PC-9 (cell line): ENCODE measurements around the gene TNK1. TPM values are rescaled to one million over a fixed set of nuclear protein-coding genes. Genes with fewer than 3 reads are reported as not detected.

ENCODE experiments used
- BruUV-seq: library from RNA; stranded (reverse); fragments of 400-500 nt; replicated peaks from 2 replicates; lab custom pipeline; 2021; lab: Mats Ljungman, UMichigan
- CTCF ChIA-PET: fragments of 300-600 bp; sonication (Branson Sonifier 250); formaldehyde crosslinking; loops from one replicate; lab custom pipeline; 2022; ENCODE audit warnings: antibody characterized with exemption; lab: Charles Lee
- POLR2A ChIA-PET: fragments of 300-600 bp; sonication (Branson Sonifier 250); formaldehyde crosslinking; loops from one replicate; lab custom pipeline; 2022; ENCODE audit warnings: antibody characterized with exemption; ENCODE audit not compliant: unreplicated experiment; lab: Charles Lee
- DNase-seq, 2 experiments: peaks; one replicate each; pipeline versions ENCODE4 v3.0.0 to v3.0.0-alpha.2; 2015 to 2022; ENCODE audit warnings: mixed read lengths in 1 of 2
- H2AFZ ChIP-seq: fragments of 200-600 bp; sonication (generic); 2 replicates; pipeline ENCODE4 v1.8.1; 2017; ENCODE audit warnings: antibody characterized with exemption
- H3F3A ChIP-seq: fragments of 200-600 bp; sonication (generic); 2 replicates; pipeline ENCODE4 v1.8.1; 2017; ENCODE audit warnings: antibody characterized with exemption, mild to moderate bottlenecking, low read depth; ENCODE audit not compliant: insufficient read depth
- H3K27ac ChIP-seq: fragments of 200-600 bp; sonication (generic); 2 replicates; pipeline ENCODE4 v1.6.1; 2016; ENCODE audit warnings: mixed run types
- H3K27me3 ChIP-seq: fragments of 200-600 bp; sonication (generic); 2 replicates; pipeline ENCODE4 v1.6.1; 2016; ENCODE audit warnings: low read depth, mixed run types; ENCODE audit not compliant: insufficient read depth
- H3K36me3 ChIP-seq: fragments of 200-600 bp; sonication (generic); 2 replicates; pipeline ENCODE4 v1.6.1; 2016; ENCODE audit warnings: low read depth, mixed run types
- H3K4me1 ChIP-seq: fragments of 200-600 bp; sonication (generic); replicated peaks from 2 replicates; pipeline ENCODE4 v1.6.1; 2016; ENCODE audit warnings: mixed run types; ENCODE audit not compliant: insufficient read depth
- H3K4me2 ChIP-seq: fragments of 200-600 bp; sonication (generic); 2 replicates; pipeline ENCODE4 v1.6.1; 2017; ENCODE audit warnings: mixed run types
- H3K4me3 ChIP-seq: fragments of 200-600 bp; sonication (generic); 2 replicates; pipeline ENCODE4 v1.6.1; 2016; ENCODE audit warnings: mixed run types
- H3K79me2 ChIP-seq: fragments of 200-600 bp; sonication (generic); 2 replicates; pipeline ENCODE4 v1.6.1; 2017; ENCODE audit warnings: low read depth, mixed run types
- H3K9me2 ChIP-seq: fragments of 200-600 bp; sonication (generic); 2 replicates; pipeline ENCODE4 v1.8.1; 2017; ENCODE audit warnings: mild to moderate bottlenecking; ENCODE audit not compliant: insufficient read depth
- H3K9me3 ChIP-seq: fragments of 200-600 bp; sonication (generic); 2 replicates; pipeline ENCODE4 v1.8.1; 2016; ENCODE audit warnings: low read depth; ENCODE audit not compliant: insufficient read depth
- H4K20me1 ChIP-seq: fragments of 200-600 bp; sonication (generic); 2 replicates; pipeline ENCODE4 v1.8.1; 2017; ENCODE audit not compliant: insufficient read depth
- CTCF ChIP-seq: fragments of 200-600 bp; sonication (generic); conservative IDR thresholded peaks from 2 replicates; pipeline ENCODE4 v1.6.1; 2017; ENCODE audit warnings: mixed run types, antibody characterized with exemption, mild to moderate bottlenecking, moderate library complexity
- EZH2 ChIP-seq: fragments of 200-600 bp; sonication (generic); IDR thresholded peaks from 2 replicates; pipeline ENCODE4 v1.8.0; 2017; ENCODE audit warnings: antibody characterized with exemption, low read depth
- intact Hi-C: fragments of 100-400 bp; cut with micrococcal nuclease; formaldehyde crosslinking; loops from one replicate; pipeline ENCODE4 v1.10.0; 2022; ENCODE audit not compliant: unreplicated experiment
- total RNA-seq: library from RNA; stranded (reverse); gene quantifications from 2 replicates; pipeline ENCODE4 v1.2.3, GENCODE V29; 2021

The TNK1 gene
- total RNA-seq, 1 experiment from 2014 or later = 18.8 TPM

DNA sequence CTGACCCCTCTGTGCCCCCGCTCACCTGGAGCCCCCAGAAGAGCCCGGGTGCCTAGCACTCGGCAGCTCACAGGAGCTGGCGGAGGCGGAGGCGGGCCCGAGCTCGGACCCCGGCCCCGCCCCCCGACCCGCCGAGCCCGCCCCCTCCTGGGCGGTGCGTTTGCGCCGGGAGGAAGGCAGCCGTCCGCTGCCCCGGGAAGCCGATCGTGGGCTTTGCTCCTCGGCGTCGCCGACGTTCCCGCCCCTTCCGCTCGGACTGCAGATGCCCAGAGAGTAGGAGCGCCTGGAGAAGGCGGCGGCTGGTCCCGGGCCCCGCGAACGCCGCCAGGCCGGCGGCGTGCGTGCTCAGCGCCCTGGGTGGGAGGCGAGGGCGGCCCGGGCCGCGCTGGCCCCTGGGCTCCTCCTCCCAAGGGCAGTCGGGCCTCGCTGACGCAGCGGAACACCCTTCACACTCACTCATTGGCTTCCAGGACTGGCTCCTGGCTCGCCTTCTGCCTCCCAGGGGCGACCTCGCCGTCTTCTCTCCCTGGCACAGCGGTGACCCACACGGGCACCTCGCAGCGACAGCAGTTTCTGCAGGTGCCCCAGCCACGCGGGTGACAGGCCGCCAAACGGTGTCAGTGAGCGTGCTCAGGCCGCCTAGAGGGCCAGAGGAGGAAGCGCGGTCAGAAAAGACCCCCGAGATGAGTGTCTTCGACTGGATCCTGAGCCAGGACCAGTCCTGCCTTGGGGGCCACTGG is 13.7 kb downstream of the TNK1 start, which contains the start of gene PLSCR3:
PLSCR3 (minus strand) TSS at position 74 of the 740 bp plus-strand sequence. CDS start 415 bp downstream, outside the sequence.
- peak; percentile 57 to 95 for DNase-seq
- CTCF ChIA-PET = interaction anchor here (1.0 kb wide), 1 partner anchor 41 kb away, joined by 3 read pairs; the partner anchor contains the start of gene TMEM102
- intact Hi-C loops = loop anchor here (1.0 to 2.0 kb wide), 3 partner anchors 10 to 164 kb away; partner anchors contain the start of genes TMEM256 and TNFSF13

DNA sequence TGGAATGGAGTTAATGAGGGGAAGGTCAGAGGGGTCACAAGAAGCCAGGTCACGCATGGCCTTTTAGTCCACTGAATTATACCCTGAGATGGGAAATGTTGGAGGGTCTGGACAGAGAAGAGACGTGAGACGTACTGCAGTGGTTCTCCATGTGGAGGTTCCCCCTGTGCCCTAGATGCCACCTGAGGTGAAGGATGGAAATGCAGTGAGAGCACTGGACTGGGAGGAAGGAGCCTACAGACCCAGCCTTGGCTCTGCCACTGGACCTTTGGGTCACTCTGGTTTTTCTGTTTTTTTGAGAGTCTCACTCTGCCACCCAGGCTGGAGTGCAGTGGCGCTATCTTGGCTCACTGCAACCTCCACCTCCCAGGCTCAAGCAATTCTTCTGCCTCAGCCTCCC is 15.3 kb downstream of the TNK1 start:
- Histone ChIP-seq H3K36me3 (no peaks in the 10 kb centered on the region), H3F3A (peaks cover 15% of the 10 kb centered on the region; the same call in 1 of the 2 replicates), H3K79me2 (no peaks in the 10 kb centered on the region), H3K27ac (no peak overlapping the region), H2AFZ (no peak overlapping the region), H4K20me1 (no peaks in the 10 kb centered on the region), H3K9me2 (no peaks in the 10 kb centered on the region), H3K27me3 (no peaks in the 10 kb centered on the region), H3K4me1 (peaks cover 12% of the 10 kb centered on the region), H3K4me2 (no peak overlapping the region), H3K9me3 (no peaks in the 10 kb centered on the region), H3K4me3 (no peak overlapping the region)
- CTCF ChIA-PET = no interaction called here
- intact Hi-C loops = no loop called here
- TF ChIP-seq EZH2 = no peak
- no peak for TF ChIP-seq CTCF
- BruUV-seq = no TSS peak
- no peak for DNase-seq
- POLR2A ChIA-PET = no interaction called here

More for the DNA sequence above, 13.7 kb downstream of the TNK1 start, which contains the start of gene PLSCR3:
- H3K4me3 ChIP-seq = peak within 1 kb of the TSS; percentile 78
- H3K4me1 ChIP-seq = 0 out of 2 replicates have a peak, but pooled peaks cover 5% of the 10 kb centered on the region
- H3K27ac ChIP-seq = peak within 1 kb of the TSS; percentile 68
- H3K79me2 ChIP-seq = no peaks in the 10 kb centered on the region
- POLR2A ChIA-PET = interaction anchor here (0.5 to 1.3 kb wide), 7 partner anchors 9 to 221 kb away, joined by 3 to 31 read pairs (median 4); partner anchors contain the start of genes TMEM102 and TMEM256
- H3K9me3 ChIP-seq = no peaks in the 10 kb centered on the region
- no peaks in the 10 kb centered on the region for H4K20me1 ChIP-seq
- H3K36me3 ChIP-seq = no peaks in the 10 kb centered on the region
- peaks cover 12% of the 10 kb centered on the region; the same call in 1 of the 2 replicates for H3F3A ChIP-seq
- peak within 1 kb of the TSS; percentile 95 for H3K4me2 ChIP-seq
- no peaks in the 10 kb centered on the region for H3K27me3 ChIP-seq
- TF ChIP-seq EZH2 = no peak
- no peak; the same call in 1 of the 2 replicates for TF ChIP-seq CTCF
- H2AFZ ChIP-seq = peak within 1 kb of the TSS; percentile 83
- no TSS peak for BruUV-seq
- H3K9me2 ChIP-seq = no peaks in the 10 kb centered on the region

- no TSS peak for BruUV-seq
- H3K4me3 ChIP-seq = no peak overlapping the region
- peaks cover 20% of the 10 kb centered on the region; the same call in 1 of the 2 replicates for H3F3A ChIP-seq
- H2AFZ ChIP-seq = no peak overlapping the region
- TF ChIP-seq CTCF (no peak), EZH2 (no peak)
- peaks cover 18% of the 10 kb centered on the region for H3K4me1 ChIP-seq
- H3K79me2 ChIP-seq = 0 out of 2 replicates have a peak, but pooled peaks cover 5% of the 10 kb centered on the region
- H3K9me3 ChIP-seq = no peaks in the 10 kb centered on the region
- H3K27ac ChIP-seq = no peak overlapping the region
- no peaks in the 10 kb centered on the region for H3K9me2 ChIP-seq
- H3K36me3 ChIP-seq = no peaks in the 10 kb centered on the region
- ChIA-PET POLR2A (no interaction called here), CTCF (interaction anchor here (0.6 to 0.7 kb wide), 2 partner anchors 117 kb away, joined by 3 to 4 read pairs; partner anchors contain the start of gene SLC2A4)
- no peak for DNase-seq
- no peaks in the 10 kb centered on the region for H4K20me1 ChIP-seq
- H3K4me2 ChIP-seq = no peak overlapping the region
- intact Hi-C loops = no loop called here
- no peaks in the 10 kb centered on the region for H3K27me3 ChIP-seq
These were observed 17.7 kb downstream of the TNK1 start for GRCh38 chr17:7398612-7399011.
